NCI-H1417 (cell line): ENCODE data around the gene GAB1.

Experiments
- DNase-seq, 3 experiments: peaks; one replicate each; lab custom pipeline; 2025; lab: John Stamatoyannopoulos, UW

Gene GAB1

DNA sequence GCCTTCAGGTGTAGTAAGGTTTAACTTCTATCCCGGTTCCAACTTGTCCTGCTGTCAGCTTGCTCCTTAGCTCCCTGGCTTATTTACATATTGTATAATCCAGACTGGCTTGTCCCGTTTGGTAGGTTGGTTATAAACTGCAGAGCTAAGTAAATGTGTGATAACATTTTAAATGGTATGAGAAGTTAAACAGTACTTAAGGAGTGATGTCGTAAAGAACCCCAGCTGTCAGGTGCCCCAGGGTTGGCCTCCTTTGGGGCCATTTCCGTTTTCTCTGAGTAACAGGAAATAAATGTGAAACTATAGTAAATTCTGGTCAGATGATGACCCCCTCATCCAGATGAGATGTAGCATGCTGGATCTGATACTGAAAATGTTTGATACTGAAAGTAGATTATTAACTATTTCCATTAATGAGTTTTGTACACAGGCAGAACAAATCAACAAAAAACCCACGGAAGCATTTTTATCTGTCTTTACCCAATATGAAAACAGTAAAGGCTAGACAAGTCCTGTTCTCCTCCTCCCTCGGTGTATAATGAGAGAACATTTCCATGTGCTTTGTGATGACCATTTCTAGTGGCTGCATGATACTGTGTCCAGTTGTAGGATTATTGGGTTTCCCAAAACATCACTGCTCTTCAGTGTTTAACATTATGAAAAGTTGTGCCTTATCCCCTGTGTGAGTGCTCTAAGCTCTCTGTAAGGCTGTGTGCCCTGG lies 22.4 kb downstream of the GAB1 start:
- DNase-seq, result peak in 2 of 3 experiments; percentile 6 to 13

GRCh38 chr4:143359644-143360193 lies 23.0 kb downstream of the GAB1 start:
- DNase-seq, result no peak

GRCh38 chr4:143360838-143361625 lies 24.4 kb downstream of the GAB1 start:
- no peak for DNase-seq

GRCh38 chr4:143362349-143363046 lies 25.8 kb downstream of the GAB1 start:
- DNase-seq, result no peak

DNA sequence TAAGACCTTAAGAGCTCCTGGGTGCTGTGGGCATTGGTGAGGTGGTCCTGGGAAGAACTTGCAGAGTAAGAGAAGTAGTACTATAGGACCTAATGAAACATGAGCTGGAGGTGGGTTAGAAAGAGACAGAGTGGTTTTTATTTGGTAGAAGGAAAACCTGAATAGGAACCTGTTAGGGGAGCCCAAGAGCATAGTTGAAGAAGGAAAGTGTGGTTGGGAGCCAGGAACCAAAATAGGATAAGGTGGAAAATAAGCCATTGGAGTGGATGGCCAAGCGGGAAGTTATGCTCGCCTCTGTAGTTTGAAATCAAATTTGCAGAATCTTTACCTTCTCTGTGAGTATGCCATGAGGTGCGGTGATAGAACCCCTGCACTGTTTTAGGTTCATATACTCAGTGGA lies 26.7 kb downstream of the GAB1 start:
- no peak for DNase-seq

GRCh38 chr4:143364063-143364462 lies 27.4 kb downstream of the GAB1 start:
- DNase-seq, result peak in 1 of 3 experiments; percentile 61

DNA sequence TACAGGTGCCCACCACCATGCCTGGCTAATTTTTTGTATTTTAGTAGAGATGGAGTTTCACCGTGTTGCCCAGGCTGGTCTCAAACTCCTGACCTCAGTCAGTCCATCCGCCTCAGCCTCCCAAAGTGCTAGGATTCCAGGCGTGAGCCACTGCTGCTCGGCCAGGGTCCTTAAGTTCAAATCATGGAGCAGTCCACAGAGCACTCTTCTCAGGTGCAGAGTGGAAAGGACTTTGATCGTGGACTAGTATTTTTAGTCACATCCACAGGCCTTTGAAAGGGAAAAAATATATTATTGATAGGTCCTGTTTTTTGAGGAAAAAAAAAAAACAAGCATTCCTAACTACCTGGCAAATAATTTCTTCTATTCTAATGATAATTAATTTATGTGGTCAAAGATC lies 31.2 kb downstream of the GAB1 start:
- no peak for DNase-seq

GRCh38 chr4:143369552-143369951 lies 32.9 kb downstream of the GAB1 start:
- no peak for DNase-seq

DNA sequence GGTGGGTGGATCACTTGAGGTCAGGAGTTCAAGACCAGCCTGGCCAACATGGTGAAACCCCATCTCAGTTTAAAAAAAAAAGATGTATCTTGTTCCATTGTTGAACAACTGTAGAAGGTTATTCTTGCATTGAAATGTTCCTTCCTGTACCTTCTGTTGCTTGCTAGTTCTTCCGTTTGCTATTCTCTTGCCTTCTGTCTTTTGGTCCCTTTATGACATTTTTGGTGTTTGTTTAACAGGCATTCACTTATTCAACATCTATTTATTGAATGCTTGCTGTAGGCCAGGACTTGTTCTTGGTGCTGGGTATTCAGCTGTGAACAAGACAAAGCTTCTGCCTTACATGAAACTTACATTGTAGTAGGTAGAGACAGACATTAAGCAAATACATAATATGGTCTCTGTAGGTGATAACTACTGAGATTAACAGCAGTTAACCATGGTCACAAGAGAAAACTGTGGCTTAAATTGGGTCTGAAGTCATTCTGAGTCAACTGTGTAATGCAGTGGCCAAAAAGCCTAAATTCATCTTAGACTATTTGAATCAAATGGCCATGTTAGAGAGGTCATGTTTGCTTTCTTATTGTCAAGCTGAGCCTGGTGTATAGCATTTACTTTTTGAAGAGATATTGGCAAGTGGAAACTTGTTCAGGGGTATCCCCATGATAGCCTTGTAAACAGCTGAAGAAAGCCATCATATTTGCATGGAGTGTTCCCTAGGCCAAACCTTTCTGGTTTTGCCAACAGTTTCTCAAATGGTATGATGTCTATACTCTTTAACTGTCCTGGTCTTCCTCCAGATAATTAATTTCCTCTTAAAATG lies 35.6 kb downstream of the GAB1 start:
- no peak for DNase-seq

- no peak for DNase-seq
Observed at GRCh38 chr4:143374255-143374654, 37.6 kb downstream of the GAB1 start.

DNA sequence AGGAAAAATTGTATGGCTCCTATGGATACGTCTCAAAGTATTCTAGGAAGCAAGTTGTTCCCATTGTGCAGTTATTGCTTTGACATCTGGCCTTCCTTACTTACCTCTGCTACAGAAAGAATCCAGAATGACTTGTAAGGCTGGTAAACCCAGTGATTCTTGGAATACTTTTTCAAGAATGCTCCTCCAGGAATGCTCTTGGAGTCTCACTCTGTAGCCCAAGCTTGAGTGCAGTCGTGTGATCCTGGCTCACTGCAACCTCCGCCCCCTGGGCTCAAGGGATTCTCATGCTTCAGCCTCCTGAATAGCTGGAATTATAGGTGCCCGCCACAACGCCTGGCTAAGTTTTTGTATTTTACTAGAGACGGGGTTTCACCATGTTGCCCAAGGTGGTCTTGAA lies 38.1 kb downstream of the GAB1 start:
- no peak for DNase-seq

DNA sequence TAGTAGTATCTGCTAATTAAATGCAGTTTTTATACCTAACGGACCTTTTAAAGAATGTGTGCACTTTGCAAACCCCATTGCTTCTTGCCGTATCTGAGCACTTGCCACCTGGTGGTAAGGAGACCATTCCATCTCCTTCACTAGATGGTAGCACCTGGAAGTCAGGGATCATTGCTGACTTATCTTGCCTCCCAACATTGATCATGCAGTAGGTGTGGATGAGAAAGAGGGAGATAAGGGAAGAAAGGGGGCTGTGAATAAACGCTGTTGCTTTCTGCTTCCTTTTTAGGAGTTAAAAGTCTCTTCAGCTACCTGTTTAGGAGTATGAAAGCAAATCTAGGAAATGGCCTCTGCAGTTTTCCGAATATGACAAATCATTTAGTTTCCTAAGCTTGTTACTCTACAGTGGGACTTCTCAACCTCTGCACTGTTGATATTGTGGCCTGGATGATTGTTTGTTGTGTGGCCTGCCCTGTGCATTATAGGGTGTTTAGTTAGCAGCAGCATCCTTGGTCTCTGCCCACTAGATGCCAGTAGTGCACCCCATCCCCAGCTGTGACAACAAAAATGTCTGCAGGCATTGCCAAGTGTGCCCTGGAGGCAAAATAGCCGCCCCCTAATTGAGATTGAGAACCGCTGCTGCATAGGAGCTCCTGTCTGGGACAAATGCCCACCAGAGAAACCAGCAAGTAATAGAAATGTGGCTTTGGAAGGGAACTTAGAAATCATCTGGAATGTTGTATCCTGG lies 38.8 kb downstream of the GAB1 start:
- peak in 2 of 3 experiments; percentile 26 to 74 for DNase-seq

- no peak for DNase-seq
Observed at GRCh38 chr4:143377611-143378099, 41.0 kb downstream of the GAB1 start.

GRCh38 chr4:143380629-143381028 lies 44.0 kb downstream of the GAB1 start:
- no peak for DNase-seq

DNA sequence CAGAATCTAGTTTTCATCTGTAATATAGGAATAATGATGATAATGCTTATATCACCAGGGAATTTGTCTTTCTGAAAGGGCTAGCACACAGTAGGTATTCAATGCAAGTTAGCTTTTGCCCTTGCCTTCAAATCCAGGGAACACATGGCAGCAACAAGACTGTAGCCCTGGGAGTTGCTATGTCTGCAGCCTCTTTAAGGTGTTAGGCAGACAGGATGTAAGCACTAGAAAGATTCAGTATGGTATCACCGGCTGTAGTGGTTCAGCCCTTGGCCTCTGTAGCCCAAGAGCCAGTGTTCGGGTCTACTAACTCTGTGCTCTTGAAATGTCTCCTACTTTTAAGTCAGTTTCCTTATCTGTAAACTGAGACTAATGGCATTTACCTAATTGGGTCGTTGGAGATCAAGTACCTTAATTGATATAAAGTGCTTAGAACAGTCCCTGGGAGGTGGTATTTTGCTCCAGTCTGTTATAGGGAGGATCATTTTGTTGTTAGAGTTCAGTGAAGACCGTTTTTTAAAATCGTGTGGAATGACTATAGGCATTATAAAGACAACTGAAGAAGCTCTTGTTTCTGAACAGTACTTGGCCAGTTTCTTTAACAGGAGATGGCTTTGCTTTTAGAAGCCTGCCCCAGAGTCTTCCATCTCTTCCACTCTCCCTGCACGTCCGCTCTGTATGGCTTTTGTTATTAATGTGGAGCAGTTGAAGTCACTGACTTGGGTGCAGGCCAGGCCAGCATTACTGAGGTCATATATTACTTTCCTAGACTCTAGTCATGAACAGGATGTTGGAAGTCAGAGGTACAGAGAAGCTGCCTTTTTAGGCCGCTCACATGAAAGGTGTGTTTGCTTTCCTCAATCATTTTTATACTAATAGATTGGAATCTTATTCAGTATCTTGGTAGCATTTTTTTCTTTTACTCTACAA lies 44.8 kb downstream of the GAB1 start:
- peak in 2 of 3 experiments; percentile 32 to 46 for DNase-seq

GRCh38 chr4:143382596-143382995 lies 45.9 kb downstream of the GAB1 start:
- peak in 1 of 3 experiments; percentile 10 for DNase-seq

GRCh38 chr4:143383005-143383574 lies 46.4 kb downstream of the GAB1 start:
- DNase-seq, result no peak

DNA sequence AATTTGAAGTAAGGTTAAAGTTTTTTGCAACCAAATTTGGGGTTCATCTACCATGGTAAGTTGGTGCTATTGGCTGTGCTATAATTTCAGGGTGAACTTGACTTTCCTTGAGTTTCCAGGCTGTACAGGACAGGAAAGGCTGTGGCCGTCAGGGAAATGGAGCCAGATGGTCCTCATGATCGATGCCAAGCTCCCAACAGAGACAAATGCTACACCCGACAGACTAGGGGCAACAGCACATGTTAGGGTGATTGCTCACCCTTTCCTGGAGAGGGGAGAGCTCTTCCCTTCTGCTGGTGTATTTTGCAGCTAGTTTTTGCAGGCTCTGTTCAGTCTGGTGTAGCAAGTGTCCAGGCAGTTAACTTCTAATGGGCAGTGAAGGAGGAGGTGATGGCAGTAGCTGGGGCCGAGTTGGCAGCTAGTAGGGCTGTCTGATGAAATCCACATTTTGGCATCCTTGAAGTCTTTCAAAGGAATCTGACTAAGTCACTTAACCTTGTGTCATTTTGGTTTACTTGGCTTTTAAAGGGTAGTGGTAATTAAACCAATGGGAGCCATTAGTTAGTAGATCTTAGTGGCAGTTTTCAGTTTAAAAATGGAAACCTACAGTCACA lies 47.8 kb downstream of the GAB1 start:
- no peak for DNase-seq

GRCh38 chr4:143386812-143387211 lies 50.1 kb downstream of the GAB1 start:
- no peak for DNase-seq
